ENCODE measurements around the gene MALL.
"Not testable (repeated sequence)": the region's sequence is repeated elsewhere in the genome, so short reads cannot be mapped to it uniquely, and the experiment has no call there.

The MALL gene

GRCh38 chr2:110097506-110098220, 18.0 kb downstream of the MALL start:
- DNase-seq = no peak

DNA sequence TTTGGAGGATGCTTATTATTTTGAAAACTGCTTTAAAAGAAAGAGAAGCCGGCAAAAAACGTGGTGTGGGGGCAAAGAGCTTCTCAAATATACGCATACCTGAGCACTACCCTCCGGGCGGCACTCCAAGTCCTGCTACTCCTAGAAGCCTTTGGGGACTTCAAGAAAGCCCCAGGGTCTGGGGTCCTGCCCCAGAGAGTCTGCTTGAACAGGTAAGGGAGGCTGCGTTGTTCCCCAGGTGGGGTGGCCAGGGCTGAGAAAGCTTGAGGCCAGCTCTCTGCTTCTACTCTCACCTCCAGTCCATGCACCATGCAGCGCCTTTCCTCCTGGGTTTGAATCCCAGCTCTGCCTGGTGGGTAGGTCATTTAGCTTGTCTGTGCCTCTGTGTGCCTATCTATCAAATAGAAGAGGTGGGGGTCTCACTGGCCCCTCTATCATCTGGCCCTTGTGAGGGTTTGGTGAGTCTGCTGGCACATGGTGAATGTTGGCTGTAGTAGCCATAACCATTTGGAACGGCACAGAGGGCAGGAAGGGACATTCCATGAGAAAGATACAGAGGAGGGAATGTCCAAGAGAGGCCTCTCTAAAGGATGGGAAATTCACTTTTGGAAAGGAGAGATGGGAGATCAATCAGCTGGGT, 19.5 kb downstream of the MALL start:
- no peak for DNase-seq

GRCh38 chr2:110094884-110095534, 20.6 kb downstream of the MALL start:
- not testable (repeated sequence) for DNase-seq

GRCh38 chr2:110093924-110094323, 21.7 kb downstream of the MALL start:
- DNase-seq = not testable (repeated sequence)

GRCh38 chr2:110090164-110090563, 25.5 kb downstream of the MALL start:
- DNase-seq = not testable (repeated sequence)

DNA sequence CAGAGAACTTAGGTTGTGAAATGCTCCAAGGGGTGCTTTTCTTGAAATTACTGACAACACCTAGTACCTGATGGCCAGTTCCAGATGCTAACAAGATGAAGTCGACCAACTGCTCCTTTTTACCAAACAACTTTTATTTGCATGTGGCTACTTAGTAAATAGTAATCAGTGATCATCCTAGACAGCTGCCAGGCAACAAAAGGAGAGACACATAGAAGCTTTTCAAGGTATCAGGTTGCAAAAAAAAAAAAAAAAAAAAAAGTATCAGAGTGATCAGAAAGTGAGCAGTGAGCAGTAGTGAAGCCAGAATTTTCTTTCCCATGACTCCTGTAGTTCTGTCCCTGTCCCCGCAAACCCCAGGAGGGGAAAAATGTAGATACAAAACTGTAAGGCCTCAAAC, 31.9 kb downstream of the MALL start:
- not testable (repeated sequence) for DNase-seq

GRCh38 chr2:110083162-110083561, 32.5 kb downstream of the MALL start:
- DNase-seq = not testable (repeated sequence)

GRCh38 chr2:110078104-110078503, 37.5 kb downstream of the MALL start:
- not testable (repeated sequence) for DNase-seq

DNA sequence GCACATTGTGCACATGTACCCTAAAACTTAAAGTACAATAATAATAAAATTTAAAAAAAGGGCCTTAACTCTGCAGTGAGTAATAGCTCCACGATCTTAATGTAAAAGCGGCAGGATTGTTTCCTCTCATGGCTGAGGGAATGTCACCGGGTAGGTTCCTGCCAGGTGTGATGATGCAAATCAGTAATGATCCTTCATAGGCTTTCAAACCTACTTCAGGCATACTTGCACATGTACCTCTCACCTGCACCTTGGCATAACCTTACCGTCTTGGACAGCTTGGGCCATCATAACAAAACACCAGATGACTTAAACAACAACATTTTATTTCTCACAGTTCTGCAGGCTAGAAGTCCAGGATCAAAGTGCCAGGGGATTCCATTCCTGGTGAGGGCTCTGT, 39.7 kb downstream of the MALL start:
- DNase-seq = not testable (repeated sequence)

DNA sequence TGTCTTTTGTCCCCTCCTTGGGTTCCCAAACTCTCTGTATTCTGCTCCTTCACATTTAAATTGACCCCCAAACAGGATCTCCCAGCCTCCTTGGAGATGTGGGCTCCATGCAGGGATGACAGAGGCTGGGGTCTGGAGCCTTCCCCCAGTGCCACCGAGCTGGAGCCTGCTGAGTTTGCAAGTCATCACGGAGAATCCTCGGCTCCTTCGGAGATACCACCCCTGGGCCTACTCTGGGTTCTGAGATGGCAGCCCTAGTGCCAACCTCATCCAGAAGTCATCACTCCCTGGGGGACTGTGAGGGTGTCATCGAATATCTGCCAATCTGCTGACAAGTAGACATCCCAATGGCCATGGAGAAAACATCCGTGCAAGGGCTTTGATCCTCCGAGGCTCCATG, 45.8 kb downstream of the MALL start:
- DNase-seq = not testable (repeated sequence)

DNA sequence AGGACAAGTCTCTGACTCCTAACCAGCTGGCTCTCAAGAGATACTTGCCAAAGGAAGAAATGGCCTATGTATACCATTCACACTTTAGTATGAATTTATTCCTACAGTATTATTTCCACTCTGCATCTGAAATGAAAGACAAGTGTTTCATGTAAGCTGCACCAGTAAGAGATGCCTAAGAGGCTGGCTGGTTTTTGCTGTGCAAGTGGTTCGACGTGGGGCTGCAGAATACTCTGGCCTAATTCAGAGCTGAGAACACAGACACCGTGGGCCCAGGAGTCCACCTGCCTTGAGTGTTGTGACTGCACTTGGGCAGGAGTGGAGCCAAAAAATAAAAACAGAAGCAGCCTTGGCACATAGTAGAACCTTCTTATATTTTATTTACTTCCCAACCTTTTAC, 47.5 kb downstream of the MALL start:
- not testable (repeated sequence) for DNase-seq

GRCh38 chr2:110062332-110062731, 53.3 kb downstream of the MALL start:
- not testable (repeated sequence) for DNase-seq

- DNase-seq = not testable (repeated sequence)
Measured at GRCh38 chr2:110060550-110060949, 55.1 kb downstream of the MALL start.

GRCh38 chr2:110059694-110060358, 55.8 kb downstream of the MALL start:
- not testable (repeated sequence) for DNase-seq

GRCh38 chr2:110059009-110059693, 56.5 kb downstream of the MALL start:
- DNase-seq = not testable (repeated sequence)

GRCh38 chr2:110058034-110058433, 57.6 kb downstream of the MALL start:
- not testable (repeated sequence) for DNase-seq

DNA sequence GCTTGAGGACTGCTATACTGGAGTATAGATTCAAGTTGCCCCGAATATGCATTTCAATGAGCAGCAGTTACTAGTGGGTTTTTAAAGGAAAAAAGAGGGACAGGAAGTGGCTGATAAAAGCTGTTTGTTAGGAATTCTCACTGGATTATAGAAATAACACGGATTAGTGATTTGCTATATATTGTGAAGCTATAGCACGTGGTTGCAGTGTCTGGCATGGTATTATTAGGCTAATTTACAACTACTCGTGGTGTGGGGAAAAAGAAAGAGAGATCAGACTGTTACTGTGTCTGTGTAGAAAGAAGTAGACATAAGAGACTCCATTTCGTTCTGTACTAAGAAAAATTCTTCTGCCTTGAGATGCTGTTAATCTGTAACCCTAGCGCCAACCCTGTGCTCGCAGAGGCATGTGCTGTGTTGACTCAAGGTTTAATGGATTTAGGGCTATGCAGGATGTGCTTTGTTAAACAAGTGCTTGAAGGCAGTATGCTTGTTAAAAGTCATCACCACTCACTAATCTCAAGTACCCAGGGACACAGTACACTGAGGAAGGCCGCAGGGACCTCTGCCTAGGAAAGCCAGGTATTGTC, 59.7 kb downstream of the MALL start:
- not testable (repeated sequence) for DNase-seq

DNA sequence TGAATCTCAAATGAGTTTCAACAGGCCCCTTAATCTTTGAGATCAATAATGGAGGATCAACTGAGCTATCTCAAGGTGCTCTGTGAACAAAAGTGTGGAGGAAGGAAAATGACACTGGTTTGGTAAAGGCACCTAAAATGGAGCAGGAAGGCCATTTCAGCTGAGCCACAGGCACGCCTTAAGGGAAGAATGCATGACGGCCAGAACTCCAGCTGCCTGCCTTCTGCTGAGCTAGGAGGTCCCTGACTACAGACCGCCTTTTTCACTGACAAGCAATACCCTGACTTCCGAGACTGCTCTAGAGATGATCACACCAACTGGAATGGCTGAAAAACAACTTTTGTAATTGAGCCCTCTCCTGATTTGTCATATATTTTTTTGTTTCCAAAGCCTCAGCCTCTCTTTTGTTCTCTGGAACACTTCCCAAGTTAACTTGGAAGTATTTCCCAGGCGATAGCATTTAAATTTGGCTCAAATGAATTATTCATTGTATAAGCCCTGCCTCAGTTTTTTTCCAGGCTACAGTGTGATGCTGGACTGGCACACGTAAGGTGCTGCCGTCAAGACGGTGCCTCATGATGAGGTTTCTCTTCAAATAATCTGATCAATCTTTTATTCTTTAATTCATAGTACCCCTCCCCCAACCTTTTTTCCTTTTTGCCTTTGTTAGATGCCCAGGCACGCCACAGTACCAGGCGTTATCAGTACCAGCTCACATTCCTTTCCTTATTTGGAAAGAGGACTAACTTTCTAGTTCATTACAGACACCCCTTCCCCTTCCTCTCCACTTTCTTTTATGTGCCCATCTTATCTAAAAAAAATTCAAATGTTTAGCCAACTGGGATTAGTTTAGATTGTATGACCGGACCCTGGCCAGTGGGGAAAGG, 60.9 kb downstream of the MALL start:
- DNase-seq = not testable (repeated sequence)

DNA sequence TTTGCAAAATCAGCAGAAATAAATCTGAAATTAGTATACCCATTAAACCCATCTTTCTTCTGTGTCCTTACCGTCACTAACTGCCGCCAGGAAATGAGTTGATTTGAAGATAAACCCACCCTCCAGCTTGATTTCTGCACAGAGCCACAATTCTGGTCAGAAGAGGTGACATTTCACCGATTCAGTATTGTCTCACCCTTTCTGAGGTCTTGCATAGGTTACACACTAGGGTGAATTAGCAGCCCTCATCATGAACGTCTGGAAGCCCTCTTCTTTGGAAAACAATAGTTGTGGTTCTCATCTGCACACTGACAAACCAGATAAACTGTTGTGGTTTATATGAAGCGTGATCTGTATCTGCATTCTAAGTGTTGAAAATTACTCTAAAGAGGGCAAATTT, 61.9 kb downstream of the MALL start:
- not testable (repeated sequence) for DNase-seq

DNA sequence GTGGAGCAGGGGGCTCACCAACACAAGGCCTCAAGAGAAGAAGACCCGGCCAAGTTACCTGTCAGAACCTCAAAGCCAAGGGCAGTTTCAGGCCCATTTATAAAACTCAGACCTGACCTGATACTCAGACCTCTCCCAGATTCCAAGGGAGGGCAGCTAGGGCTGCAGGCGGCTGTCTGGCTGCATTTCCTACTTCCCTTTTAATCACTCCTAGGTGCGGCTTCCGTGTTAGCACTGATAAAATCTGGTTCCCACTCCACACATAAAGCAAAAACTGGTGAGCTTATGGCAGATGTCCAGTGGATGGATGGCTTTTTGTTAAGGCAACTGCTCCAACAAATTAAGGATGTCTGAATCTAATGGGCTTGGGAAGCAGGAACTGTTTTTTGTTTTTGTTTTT, 63.5 kb downstream of the MALL start:
- DNase-seq = not testable (repeated sequence)

GRCh38 chr2:110050222-110050621, 65.4 kb downstream of the MALL start:
- DNase-seq = not testable (repeated sequence)

All from 8988T (cell line).